PC-3 (cell line): ENCODE results near the gene TPRN. TPM values are rescaled to one million over a fixed set of nuclear protein-coding genes. Genes with fewer than 3 reads are reported as not detected.

Source experiments
- ATAC-seq: fragments of 200-7000 bp; cut with Tn5 transposase; 2 replicates; pipeline ENCODE4 v1.9.1; 2020; ENCODE audit warnings: mild to moderate bottlenecking, moderate library complexity
- BruUV-seq: library from RNA; stranded (reverse); fragments of 400-500 nt; replicated peaks from 2 replicates; lab custom pipeline; 2021; lab: Mats Ljungman, UMichigan
- CTCF ChIA-PET: fragments of 300-600 bp; sonication (Branson Sonifier 250); formaldehyde crosslinking; loops from one replicate; lab custom pipeline; 2022; ENCODE audit warnings: antibody characterized with exemption; lab: Charles Lee
- POLR2A ChIA-PET: fragments of 300-600 bp; sonication (Branson Sonifier 250); formaldehyde crosslinking; loops from one replicate; lab custom pipeline; 2022; ENCODE audit warnings: antibody characterized with exemption; ENCODE audit not compliant: unreplicated experiment; lab: Charles Lee
- DNase-seq: peaks from one replicate; pipeline ENCODE4 v3.0.0-alpha.2; 2015
- H2AFZ ChIP-seq: fragments of 300-600 bp; sonication (generic); 2 replicates; pipeline ENCODE4 v1.6.0; 2016; ENCODE audit warnings: antibody characterized with exemption, low read length
- H3F3A ChIP-seq: fragments of 300-600 bp; sonication (generic); one replicate; pipeline ENCODE4 v1.6.0; 2017; ENCODE audit warnings: antibody characterized with exemption, low read length, control low read depth, mild to moderate bottlenecking; ENCODE audit not compliant: unreplicated experiment
- H3K27ac ChIP-seq: fragments of 300-600 bp; sonication (generic); 2 replicates; pipeline ENCODE4 v1.5.1; 2016; ENCODE audit warnings: mild to moderate bottlenecking, low read length
- H3K27me3 ChIP-seq: fragments of 300-600 bp; sonication (generic); 2 replicates; pipeline ENCODE4 v1.6.1; 2016; ENCODE audit warnings: low read length, mixed read lengths
- H3K36me3 ChIP-seq: fragments of 300-600 bp; sonication (generic); 2 replicates; pipeline ENCODE4 v1.6.1; 2016; ENCODE audit warnings: low read depth, mixed run types, low read length, mixed read lengths
- H3K4me1 ChIP-seq: fragments of 300-600 bp; sonication (generic); 2 replicates; pipeline ENCODE4 v1.5.1; 2016; ENCODE audit warnings: low read length; ENCODE audit not compliant: insufficient read depth
- H3K4me2 ChIP-seq: fragments of 300-600 bp; sonication (generic); 2 replicates; pipeline ENCODE4 v1.6.0; 2016; ENCODE audit warnings: low read length
- H3K4me3 ChIP-seq: fragments of 300-600 bp; sonication (generic); 2 replicates; pipeline ENCODE4 v1.5.1; 2016; ENCODE audit warnings: mild to moderate bottlenecking, low read length, mixed read lengths
- H3K79me2 ChIP-seq: fragments of 300-600 bp; sonication (generic); 2 replicates; pipeline ENCODE4 v1.6.1; 2017; ENCODE audit warnings: low read length, mixed read lengths
- H3K9ac ChIP-seq: fragments of 300-600 bp; sonication (generic); 2 replicates; pipeline ENCODE4 v1.6.0; 2016; ENCODE audit warnings: mild to moderate bottlenecking, low read length
- H3K9me2 ChIP-seq: fragments of 300-600 bp; sonication (generic); replicated peaks from 2 replicates; pipeline ENCODE4 v1.6.1; 2016; ENCODE audit warnings: mixed run types, low read length, mixed read lengths
- H3K9me3 ChIP-seq: fragments of 300-600 bp; sonication (generic); 2 replicates; pipeline ENCODE4 v1.6.1; 2016; ENCODE audit warnings: low read length, mixed read lengths
- H4K20me1 ChIP-seq: fragments of 300-600 bp; sonication (generic); 2 replicates; pipeline ENCODE4 v1.6.1; 2016; ENCODE audit warnings: low read length, mixed read lengths
- EZH2 ChIP-seq: fragments of 300-600 bp; sonication (generic); IDR thresholded peaks from one replicate; pipeline ENCODE4 v1.6.1; 2017; ENCODE audit warnings: antibody characterized with exemption, mild to moderate bottlenecking, low read length; ENCODE audit not compliant: unreplicated experiment
- EZH2phosphoT487 ChIP-seq: fragments of 300-600 bp; sonication (generic); IDR thresholded peaks from 2 replicates; pipeline ENCODE4 v1.6.1; 2018; ENCODE audit warnings: mild to moderate bottlenecking, antibody characterized with exemption, low read length, borderline replicate concordance
- intact Hi-C: fragments of 100-400 bp; cut with micrococcal nuclease; formaldehyde crosslinking; loops from 2 replicates; pipeline ENCODE4 v1.9.0; 2023
- total RNA-seq: library from RNA; depleted of rRNA; stranded (reverse); fragments of >200 nt; gene quantifications from 2 replicates; pipeline ENCODE4 v1.2.3, GENCODE V29; 2014
- TF ChIP-seq, protein P1 (sequence below): fragments of 300-600 bp; sonication (generic); conservative IDR thresholded peaks from 2 replicates; pipeline ENCODE4 v1.5.1; 2017; ENCODE audit warnings: antibody characterized with exemption, low read depth, mild to moderate bottlenecking, low read length

Gene TPRN
- total RNA-seq, 1 experiment from 2014 or later: 11.3 TPM

DNA sequence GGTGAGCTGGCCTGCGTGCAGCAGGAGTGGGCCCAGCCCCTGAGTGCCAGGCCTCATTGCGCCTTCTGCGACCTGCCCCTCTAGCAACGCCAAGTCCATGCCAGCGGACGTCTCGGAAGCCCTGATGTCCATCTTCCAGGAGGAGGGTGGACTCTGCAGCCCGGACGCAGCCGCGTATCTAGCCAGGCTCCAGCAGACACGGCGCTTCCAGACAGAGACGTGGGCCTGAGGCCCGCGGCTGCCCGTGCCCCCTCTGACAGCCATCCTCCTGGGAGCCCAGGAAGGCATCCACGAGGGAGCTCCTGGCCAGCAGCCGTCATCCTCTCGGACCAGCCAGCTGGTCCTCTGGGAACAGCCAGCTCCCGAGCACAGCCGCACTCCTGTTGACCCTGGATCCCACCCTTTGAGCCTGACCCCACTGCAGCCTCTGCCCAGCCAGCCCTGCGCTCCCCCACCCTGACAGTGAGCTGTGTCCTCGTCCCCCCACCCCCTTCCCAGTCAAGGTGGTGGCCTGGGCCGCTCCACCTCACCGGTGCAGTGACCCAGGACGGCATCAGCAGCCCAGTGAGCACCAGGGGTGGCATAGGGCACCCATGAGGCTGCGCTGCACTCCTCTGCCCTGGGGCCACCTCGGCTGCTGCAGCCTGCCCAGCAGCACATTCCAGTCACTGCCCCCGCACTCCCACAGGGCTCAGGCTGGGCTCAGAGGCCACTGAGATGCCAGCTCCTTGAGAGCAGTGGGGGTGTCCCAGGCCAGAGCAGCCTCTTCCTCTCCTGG, 15.8 kb upstream of the TPRN start:
- H3K4me3 ChIP-seq: peak overlapping the region; percentile 70; the same call in 1 of the 2 replicates
- intact Hi-C loops: no loop called here
- H3K27ac ChIP-seq: no peak overlapping the region
- no peaks in the 10 kb centered on the region for H3K9me3 ChIP-seq
- ChIA-PET CTCF (no interaction called here), POLR2A (no interaction called here)
- H4K20me1 ChIP-seq: no peaks in the 10 kb centered on the region
- TF ChIP-seq EZH2: no peak
- TF ChIP-seq, protein P1, sequence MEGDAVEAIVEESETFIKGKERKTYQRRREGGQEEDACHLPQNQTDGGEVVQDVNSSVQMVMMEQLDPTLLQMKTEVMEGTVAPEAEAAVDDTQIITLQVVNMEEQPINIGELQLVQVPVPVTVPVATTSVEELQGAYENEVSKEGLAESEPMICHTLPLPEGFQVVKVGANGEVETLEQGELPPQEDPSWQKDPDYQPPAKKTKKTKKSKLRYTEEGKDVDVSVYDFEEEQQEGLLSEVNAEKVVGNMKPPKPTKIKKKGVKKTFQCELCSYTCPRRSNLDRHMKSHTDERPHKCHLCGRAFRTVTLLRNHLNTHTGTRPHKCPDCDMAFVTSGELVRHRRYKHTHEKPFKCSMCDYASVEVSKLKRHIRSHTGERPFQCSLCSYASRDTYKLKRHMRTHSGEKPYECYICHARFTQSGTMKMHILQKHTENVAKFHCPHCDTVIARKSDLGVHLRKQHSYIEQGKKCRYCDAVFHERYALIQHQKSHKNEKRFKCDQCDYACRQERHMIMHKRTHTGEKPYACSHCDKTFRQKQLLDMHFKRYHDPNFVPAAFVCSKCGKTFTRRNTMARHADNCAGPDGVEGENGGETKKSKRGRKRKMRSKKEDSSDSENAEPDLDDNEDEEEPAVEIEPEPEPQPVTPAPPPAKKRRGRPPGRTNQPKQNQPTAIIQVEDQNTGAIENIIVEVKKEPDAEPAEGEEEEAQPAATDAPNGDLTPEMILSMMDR: no peak
- no peak for TF ChIP-seq EZH2phosphoT487
- H3K27me3 ChIP-seq: no peaks in the 10 kb centered on the region
- no peaks in the 10 kb centered on the region for H3K36me3 ChIP-seq
- no peaks in the 10 kb centered on the region for H3K79me2 ChIP-seq
- no peak overlapping the region for H3K9ac ChIP-seq
- no peaks in the 10 kb centered on the region for H3F3A ChIP-seq
- H3K4me1 ChIP-seq: peaks cover 24% of the 10 kb centered on the region
- no peak overlapping the region for H2AFZ ChIP-seq
- no TSS peak for BruUV-seq
- no peak for DNase-seq
- H3K4me2 ChIP-seq: peak overlapping the region; percentile 90
- ATAC-seq: no peak
- no peaks in the 10 kb centered on the region for H3K9me2 ChIP-seq

DNA sequence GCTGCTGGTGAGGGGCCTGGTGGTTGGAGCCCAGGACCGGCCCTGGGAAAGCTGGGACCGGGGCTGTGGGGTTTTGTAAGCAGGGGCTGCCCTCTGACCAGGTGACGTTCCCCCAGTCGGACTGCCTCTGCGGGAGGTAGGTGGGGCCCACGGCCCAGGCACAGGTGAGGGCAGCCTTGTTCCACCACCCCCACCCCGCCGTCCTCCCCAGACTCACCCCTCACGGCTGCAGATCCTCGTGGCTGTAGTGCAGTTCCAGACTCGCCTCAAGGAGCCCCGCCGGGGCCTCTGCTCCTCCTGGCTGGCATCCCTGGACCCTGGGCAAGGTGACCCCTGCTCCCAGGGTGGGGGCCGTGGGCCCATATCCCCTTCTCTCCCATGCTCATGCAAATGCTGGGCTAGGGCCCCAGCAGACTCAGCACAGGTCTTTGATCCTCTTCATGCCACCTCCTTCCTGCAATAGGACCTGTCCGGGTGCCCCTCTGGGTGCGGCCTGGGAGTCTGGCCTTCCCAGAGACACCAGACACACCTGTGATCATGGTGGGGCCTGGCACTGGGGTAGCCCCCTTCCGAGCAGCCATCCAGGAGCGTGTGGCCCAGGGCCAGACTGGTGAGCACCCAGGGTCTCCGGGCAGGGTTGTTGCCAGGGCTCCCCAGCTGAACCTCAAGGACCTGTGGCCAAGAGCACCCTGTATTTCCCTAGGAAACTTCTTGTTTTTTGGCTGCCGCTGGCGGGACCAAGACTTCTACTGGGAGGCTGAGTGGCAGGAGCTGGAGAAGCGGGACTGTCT, 14.8 kb upstream of the TPRN start:
- DNase-seq: no peak
- intact Hi-C loops: no loop called here
- Histone ChIP-seq H2AFZ (no peak overlapping the region), H4K20me1 (no peaks in the 10 kb centered on the region), H3K4me2 (no peak overlapping the region), H3K27ac (no peak overlapping the region), H3K9ac (no peak overlapping the region), H3K79me2 (no peaks in the 10 kb centered on the region), H3K9me3 (no peaks in the 10 kb centered on the region), H3K9me2 (no peaks in the 10 kb centered on the region), H3K4me1 (peaks cover 24% of the 10 kb centered on the region), H3F3A (no peaks in the 10 kb centered on the region), H3K4me3 (no peak overlapping the region), H3K36me3 (no peaks in the 10 kb centered on the region), H3K27me3 (no peaks in the 10 kb centered on the region)
- BruUV-seq: no TSS peak
- POLR2A ChIA-PET: no interaction called here
- CTCF ChIA-PET: no interaction called here
- TF ChIP-seq EZH2phosphoT487 (no peak), EZH2 (no peak)
- TF ChIP-seq, protein P1: no peak
- ATAC-seq: no peak
